Esophagus squamous epithelium (tissue), 5 donors: ENCODE data around the gene TMC4. TPM values are rescaled to one million over a fixed set of nuclear protein-coding genes. Genes with fewer than 3 reads are reported as not detected.

ENCODE experiments used
- DNase-seq: peaks from one replicate; lab custom pipeline; 2025; lab: John Stamatoyannopoulos, UW
- H3K27ac ChIP-seq, 4 donors: fragments of 200-600 bp; sonication (generic); one replicate each; pipeline ENCODE4 v1.5.1; 2016 to 2019; ENCODE audit warnings: mild to moderate bottlenecking in 1 of 4
- H3K27me3 ChIP-seq, 4 donors: fragments of 200-600 bp; sonication (generic); 1 replicate in 3 of 4; 2 replicates in 1 of 4; pipeline versions ENCODE4 v1.5.1 to v1.6.0; 2017 to 2021; ENCODE audit warnings: antibody characterized with exemption in 1 of 4
- H3K36me3 ChIP-seq, 3 donors: fragments of 200-600 bp; sonication (generic); one replicate each; pipeline ENCODE4 v1.5.1; 2016 to 2019
- H3K4me1 ChIP-seq, 3 donors: fragments of 200-600 bp; sonication (generic); one replicate each; pipeline ENCODE4 v1.5.1; 2017 to 2019
- H3K4me3 ChIP-seq, 4 donors: fragments of 200-600 bp; sonication (generic); 1 replicate in 3 of 4; 2 replicates in 1 of 4; pipeline ENCODE4 v1.5.1; 2016 to 2019; ENCODE audit warnings: mild to moderate bottlenecking in 2 of 4, moderate library complexity in 1 of 4
- H3K9me3 ChIP-seq, 3 donors: fragments of 200-600 bp; sonication (generic); one replicate each; pipeline ENCODE4 v1.5.1; 2016 to 2019
- POLR2A ChIP-seq, 4 donors: fragments of 450-650 bp; IDR thresholded peaks; one replicate each; pipeline ENCODE4 v1.6.1; 2017; ENCODE audit warnings: antibody characterized with exemption in 4 of 4, mild to moderate bottlenecking in 4 of 4, moderate library complexity in 3 of 4
- WGBS, 2 donors: methylation state at CpG; one replicate each; pipeline ENCODE4 v1.1.5; 2018; 5-methylcytosine and 5-hydroxymethylcytosine counted together
- intact Hi-C: fragments of 100-400 bp; cut with DNase I; formaldehyde crosslinking; loops from one replicate; pipeline ENCODE4 v1.15.0; 2022
- total RNA-seq, 4 donors: library from RNA; depleted of rRNA; stranded (reverse); fragments of >200 nt; gene quantifications; one replicate each; pipeline ENCODE4 v1.1.0, GENCODE V29; 2016
- TF ChIP-seq, protein P1 (sequence below), 6 experiments: fragments of 450-650 bp in 4 of 6; fragments of 200-600 bp in 2 of 6; sonication (generic) in 2 of 6; IDR thresholded peaks; one replicate each; pipeline ENCODE4 v1.5.1; 2016 to 2019; ENCODE audit warnings: antibody characterized with exemption in 6 of 6, mild to moderate bottlenecking in 4 of 6, moderate library complexity in 4 of 6
- donor health status: DM: yes; HTN: yes; CAD: no.

TMC4 gene
- total RNA-seq, 4 donors from 2014 or later = 4.0 to 45.6 (median 17.5) TPM

DNA sequence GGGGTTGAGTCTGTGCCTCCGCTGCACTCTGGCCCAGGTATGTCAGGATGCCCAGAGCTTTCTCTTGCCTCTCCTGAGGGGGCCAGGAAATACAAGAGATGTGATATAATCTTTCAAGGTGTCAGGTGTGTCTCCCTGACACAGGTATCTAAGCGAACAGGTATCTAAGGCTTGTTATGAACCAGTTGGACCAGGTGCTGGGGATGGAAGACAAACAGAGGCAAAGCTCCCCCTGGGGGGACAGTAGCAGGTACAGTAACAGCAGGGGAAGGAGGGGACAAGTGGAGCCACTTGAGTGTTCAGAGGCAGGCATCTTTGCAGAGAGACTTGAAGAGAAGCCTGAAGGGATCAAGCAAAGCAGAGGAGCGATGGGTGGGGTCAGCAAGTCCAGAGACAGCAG is 16.0 kb downstream of the TMC4 start:
- no peak for TF ChIP-seq POLR2A (IDR thresholded peaks at IDR 0.05)
- TF ChIP-seq, protein P1, sequence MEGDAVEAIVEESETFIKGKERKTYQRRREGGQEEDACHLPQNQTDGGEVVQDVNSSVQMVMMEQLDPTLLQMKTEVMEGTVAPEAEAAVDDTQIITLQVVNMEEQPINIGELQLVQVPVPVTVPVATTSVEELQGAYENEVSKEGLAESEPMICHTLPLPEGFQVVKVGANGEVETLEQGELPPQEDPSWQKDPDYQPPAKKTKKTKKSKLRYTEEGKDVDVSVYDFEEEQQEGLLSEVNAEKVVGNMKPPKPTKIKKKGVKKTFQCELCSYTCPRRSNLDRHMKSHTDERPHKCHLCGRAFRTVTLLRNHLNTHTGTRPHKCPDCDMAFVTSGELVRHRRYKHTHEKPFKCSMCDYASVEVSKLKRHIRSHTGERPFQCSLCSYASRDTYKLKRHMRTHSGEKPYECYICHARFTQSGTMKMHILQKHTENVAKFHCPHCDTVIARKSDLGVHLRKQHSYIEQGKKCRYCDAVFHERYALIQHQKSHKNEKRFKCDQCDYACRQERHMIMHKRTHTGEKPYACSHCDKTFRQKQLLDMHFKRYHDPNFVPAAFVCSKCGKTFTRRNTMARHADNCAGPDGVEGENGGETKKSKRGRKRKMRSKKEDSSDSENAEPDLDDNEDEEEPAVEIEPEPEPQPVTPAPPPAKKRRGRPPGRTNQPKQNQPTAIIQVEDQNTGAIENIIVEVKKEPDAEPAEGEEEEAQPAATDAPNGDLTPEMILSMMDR (IDR thresholded peaks at IDR 0.05) = no peak
- Histone ChIP-seq H3K27ac (no peak overlapping the region), H3K4me1 (peaks cover 23 to 65% (median 29%) of the 10 kb centered on the region in 3 donors), H3K4me3 (no peak overlapping the region), H3K36me3 (peaks cover 45 to 63% (median 58%) of the 10 kb centered on the region in 3 donors), H3K9me3 (no peaks in the 10 kb centered on the region), H3K27me3 (no peaks in the 10 kb centered on the region)
- 69 to 83% methylated on average over 2 to 3 of the region's 3 CpGs for WGBS, 2 donors
- DNase-seq = no peak
- intact Hi-C loops = no loop called here

DNA sequence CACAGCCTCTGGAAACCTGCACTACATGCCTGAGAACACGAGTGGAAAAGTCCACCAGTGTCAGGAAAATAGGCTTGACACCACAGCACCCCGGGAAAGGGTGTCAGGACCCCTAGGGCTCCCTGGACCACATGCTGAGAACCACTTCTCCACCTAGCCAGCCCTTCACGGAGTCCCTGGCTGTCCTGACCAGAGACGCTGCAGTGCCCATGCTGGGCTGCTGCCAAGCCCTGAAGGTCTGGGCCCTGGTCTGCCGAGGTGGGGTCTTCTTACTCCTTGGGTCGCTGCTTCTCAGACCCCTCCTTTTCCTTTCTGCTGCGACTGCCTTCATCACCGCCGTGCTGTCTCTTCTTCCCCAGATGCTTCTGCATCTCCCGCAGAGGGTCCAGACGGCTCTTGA is 16.5 kb downstream of the TMC4 start:
- no peak overlapping the region for H3K27ac ChIP-seq
- peaks cover 21 to 60% (median 25%) of the 10 kb centered on the region in 3 donors for H3K4me1 ChIP-seq
- no peaks in the 10 kb centered on the region for H3K9me3 ChIP-seq
- intact Hi-C loops = no loop called here
- no peak overlapping the region for H3K4me3 ChIP-seq
- H3K36me3 ChIP-seq = peaks cover 45 to 67% (median 63%) of the 10 kb centered on the region in 3 donors
- TF ChIP-seq, protein P1 (IDR thresholded peaks at IDR 0.05) = no peak
- no peak for TF ChIP-seq POLR2A (IDR thresholded peaks at IDR 0.05)
- no peaks in the 10 kb centered on the region for H3K27me3 ChIP-seq
- DNase-seq = no peak
- 63 to 75% methylated on average over 6 to 10 of the region's 11 CpGs for WGBS, 2 donors

DNA sequence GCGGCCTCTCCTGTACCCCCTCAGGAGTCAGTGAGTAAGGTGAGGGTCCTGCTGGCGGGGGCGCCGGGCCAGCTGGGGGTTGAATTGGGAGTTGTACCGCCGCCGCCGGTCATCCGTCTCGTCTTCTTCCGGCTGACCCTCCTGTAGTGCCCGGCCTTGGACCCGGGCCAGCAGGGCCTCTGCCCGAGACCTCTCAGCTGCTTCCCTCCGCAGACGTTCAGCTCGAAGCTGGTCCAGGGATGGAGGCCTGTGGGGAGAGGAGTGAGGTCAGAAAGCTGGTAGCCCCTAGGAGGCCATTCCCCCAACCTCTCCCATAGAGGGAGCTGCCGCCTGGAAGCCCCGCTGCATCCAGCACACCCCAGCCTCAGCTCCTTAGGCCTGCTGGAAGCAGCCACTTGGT is 17.3 kb downstream of the TMC4 start:
- DNase-seq = no peak
- Histone ChIP-seq H3K27me3 (no peaks in the 10 kb centered on the region), H3K9me3 (no peaks in the 10 kb centered on the region), H3K36me3 (peaks cover 45 to 75% (median 67%) of the 10 kb centered on the region in 3 donors), H3K4me1 (peaks cover 17 to 52% (median 19%) of the 10 kb centered on the region in 3 donors), H3K27ac (no peak overlapping the region), H3K4me3 (no peak overlapping the region)
- 71 to 91% methylated on average over 13 to 17 of the region's 19 CpGs for WGBS, 2 donors
- no peak for TF ChIP-seq POLR2A (IDR thresholded peaks at IDR 0.05)
- TF ChIP-seq, protein P1 (IDR thresholded peaks at IDR 0.05) = no peak
- intact Hi-C loops = no loop called here

DNA sequence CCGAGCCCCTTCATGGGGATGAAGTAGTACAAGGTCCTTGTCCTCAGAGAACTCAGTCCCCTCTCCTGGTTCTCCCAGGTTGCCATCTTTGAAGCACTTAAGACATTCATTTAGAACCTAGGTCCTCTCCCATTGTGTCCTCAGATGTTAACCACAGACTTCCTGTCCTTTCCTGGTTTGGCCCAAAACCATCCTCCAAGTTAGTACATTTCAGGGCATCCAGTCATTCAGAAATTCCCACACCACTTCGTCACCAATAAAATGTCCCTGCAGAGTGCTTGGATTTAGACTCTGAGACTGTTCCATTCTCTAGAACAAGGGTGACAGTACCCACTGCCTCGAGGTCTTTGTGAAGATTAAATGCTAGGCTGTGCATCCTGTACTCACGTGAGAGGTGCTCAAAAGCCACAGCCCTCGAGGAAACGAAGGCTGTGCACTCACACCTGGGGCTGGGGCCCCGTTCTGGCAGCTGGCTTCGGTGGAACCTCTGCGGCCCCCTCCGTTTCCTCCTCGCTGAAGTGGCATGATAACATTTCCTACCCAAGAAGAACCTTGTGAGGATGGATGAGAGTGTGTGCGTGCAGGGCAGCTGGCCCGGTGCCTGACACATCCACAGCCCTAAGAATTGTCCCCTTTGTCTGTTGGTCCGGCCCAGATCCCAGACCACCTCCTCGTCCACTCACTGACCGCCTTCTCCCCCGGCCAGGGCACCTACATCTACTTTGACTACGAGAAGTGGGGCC is 18.2 kb downstream of the TMC4 start:
- peaks cover 51 to 85% (median 75%) of the 10 kb centered on the region in 3 donors for H3K36me3 ChIP-seq
- H3K27me3 ChIP-seq = no peaks in the 10 kb centered on the region
- no peaks in the 10 kb centered on the region for H3K9me3 ChIP-seq
- intact Hi-C loops = no loop called here
- no peak overlapping the region for H3K27ac ChIP-seq
- H3K4me1 ChIP-seq = peaks cover 10 to 44% (median 12%) of the 10 kb centered on the region in 3 donors
- TF ChIP-seq, protein P1 (IDR thresholded peaks at IDR 0.05) = no peak
- no peak for TF ChIP-seq POLR2A (IDR thresholded peaks at IDR 0.05)
- no peak for DNase-seq
- H3K4me3 ChIP-seq = no peak overlapping the region
- WGBS, 2 donors = 54 to 69% methylated on average over 13 to 15 of the region's 18 CpGs

DNA sequence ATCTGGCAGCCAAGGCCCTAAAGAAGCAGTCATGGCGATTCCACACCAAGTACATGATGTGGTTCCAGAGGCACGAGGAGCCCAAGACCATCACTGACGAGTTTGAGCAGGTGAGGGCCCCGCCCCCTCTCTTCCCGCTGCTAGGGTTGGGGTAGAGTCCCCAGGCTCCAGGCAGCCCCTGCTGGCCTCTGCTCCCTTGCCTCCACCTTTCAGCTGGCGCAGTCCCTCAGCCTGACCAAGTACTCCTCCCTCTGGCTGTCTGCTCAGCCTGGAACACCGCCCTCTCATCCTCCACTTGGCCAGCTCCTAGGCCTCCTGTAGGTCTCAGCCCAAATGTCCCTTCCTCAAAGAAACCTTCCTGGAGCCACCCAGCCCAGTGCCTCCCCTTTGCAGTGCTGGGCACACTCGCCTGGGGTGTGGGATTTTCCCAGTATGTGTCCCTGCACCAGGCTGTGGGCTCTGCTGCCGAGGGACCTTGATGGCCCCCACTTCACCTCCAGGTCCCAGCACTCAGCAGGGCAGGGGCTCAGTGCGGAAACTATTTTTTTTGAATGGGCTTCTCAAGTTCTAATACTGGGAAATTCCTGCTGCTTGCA is 19.1 kb downstream of the TMC4 start:
- WGBS, 2 donors = 69 to 89% methylated on average over 4 to 7 of the region's 10 CpGs
- no peak for TF ChIP-seq POLR2A (IDR thresholded peaks at IDR 0.05)
- TF ChIP-seq, protein P1 (IDR thresholded peaks at IDR 0.05) = no peak
- Histone ChIP-seq H3K4me1 (peaks cover 6 to 41% (median 11%) of the 10 kb centered on the region in 3 donors), H3K27ac (peak overlapping the region in 2 of 4 donors; percentile 6 to 31), H3K4me3 (no peak overlapping the region), H3K27me3 (no peaks in the 10 kb centered on the region), H3K36me3 (peaks cover 60 to 94% (median 84%) of the 10 kb centered on the region in 3 donors), H3K9me3 (no peaks in the 10 kb centered on the region)
- intact Hi-C loops = no loop called here
- no peak for DNase-seq
